GM23248 (cell line): Measurements from ENCODE around the gene CTNNBIP1.

Experiments used
- EZH2 ChIP-seq: fragments of 200-600 bp; sonication (generic); IDR thresholded peaks from 2 replicates; pipeline ENCODE4 v1.6.1; 2018; ENCODE audit warnings: antibody characterized with exemption, mild to moderate bottlenecking; ENCODE audit not compliant: insufficient read depth, poor library complexity, severe bottlenecking
- EZH2phosphoT487 ChIP-seq: fragments of 200-600 bp; sonication (generic); IDR thresholded peaks from 2 replicates; pipeline ENCODE4 v1.6.1; 2018; ENCODE audit warnings: antibody characterized with exemption, moderate library complexity, mild to moderate bottlenecking, low read depth; ENCODE audit not compliant: insufficient read depth

- TF ChIP-seq EZH2phosphoT487 (no peak), EZH2 (no peak)
Observed at GRCh38 chr1:9861360-9861759, 48.7 kb downstream of the CTNNBIP1 start.
